Measurements from ENCODE around the gene AKAP1.
A peak's percentile ranks its signal among the peaks of the same experiment; 100 is the strongest.

The AKAP1 gene

GRCh38 chr17:57107498-57108101, 22.6 kb downstream of the AKAP1 start:
- no peak for DNase-seq

DNA sequence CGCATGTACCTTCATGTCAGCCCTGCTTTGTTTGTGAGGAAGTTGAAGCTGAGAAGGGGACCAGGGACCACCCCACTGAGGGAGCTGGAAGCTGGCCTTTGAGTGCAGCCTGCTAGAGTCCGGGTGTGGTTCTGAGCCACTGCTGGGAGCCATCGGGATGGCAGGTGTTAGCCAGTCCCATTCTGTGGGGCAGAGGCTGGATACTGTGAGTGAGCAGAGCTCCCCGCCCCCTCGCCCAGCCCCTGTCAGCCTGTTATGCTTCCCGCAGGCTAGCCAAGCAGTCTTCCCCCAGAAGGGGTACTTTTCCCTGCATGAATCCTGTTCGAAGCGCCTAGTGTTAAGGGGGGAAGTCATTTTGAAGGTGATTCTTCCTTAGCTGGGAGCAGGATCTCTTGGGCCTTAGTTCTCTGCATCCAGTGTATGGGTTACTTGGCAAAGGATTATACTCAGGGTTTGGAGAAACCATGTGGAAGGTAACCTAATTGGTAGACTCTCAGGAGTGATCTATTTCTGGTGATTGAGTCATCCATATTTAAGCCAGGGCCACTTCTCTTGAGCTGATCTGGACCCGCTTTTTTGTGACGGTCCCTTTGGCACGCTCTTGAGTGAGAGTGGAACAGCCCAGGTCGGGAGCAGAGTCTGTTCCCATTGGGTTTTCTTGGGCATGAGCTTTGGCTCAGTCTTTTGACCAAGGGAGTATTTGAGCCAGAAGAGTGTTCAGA, 23.8 kb downstream of the AKAP1 start:
- no peak for DNase-seq

- DNase-seq = no peak
These were observed 24.5 kb downstream of the AKAP1 start for GRCh38 chr17:57109393-57110151.

GRCh38 chr17:57110152-57110542, 25.1 kb downstream of the AKAP1 start:
- no peak for DNase-seq

GRCh38 chr17:57110579-57111325, 25.7 kb downstream of the AKAP1 start:
- no peak for DNase-seq

DNA sequence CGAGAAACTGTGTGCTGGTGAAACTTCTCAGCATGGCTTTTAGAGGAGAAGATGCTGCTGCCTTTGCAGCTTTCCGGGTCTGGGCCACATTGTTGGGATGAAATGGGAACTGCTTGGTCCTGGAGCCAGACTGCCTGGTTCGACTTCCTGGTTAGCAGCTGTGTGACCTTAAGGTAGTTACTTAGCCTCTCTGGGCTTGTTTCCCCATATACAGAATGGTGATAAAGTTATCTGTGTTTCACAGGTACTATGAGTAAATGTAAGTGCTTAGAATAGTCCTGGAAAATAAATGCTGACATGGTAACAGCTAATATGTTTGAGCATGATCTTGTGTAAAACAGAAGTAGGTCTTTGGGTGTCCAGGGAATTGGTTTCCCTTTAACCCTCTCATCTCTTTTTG, 26.3 kb downstream of the AKAP1 start:
- no peak for DNase-seq

- no peak for DNase-seq
These were observed 28.0 kb downstream of the AKAP1 start for GRCh38 chr17:57113011-57113410.

DNA sequence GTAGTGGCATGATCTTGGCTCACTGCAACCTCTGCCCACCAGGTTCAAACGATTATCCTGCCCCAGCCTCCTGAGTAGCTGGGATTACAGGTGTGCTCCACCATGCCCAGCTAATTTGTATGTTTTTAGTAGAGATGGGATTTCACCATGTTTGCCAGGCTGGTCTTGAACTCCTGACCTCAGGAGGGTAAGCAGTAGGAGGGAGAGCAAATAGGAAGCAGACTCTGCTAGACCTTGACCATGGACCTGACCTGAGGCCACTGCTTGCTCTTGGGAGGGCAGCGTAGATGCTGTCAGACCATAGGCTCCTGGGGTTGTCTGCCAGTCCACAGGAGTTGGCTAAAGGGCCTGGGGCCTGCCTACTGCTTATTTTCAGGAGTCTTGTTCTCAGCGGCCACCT, 28.6 kb downstream of the AKAP1 start:
- no peak for DNase-seq

GRCh38 chr17:57114085-57114673, 29.1 kb downstream of the AKAP1 start:
- DNase-seq = peak; percentile 10 to 30

- DNase-seq = no peak
These were observed 30.3 kb downstream of the AKAP1 start for GRCh38 chr17:57115377-57115776.

DNA sequence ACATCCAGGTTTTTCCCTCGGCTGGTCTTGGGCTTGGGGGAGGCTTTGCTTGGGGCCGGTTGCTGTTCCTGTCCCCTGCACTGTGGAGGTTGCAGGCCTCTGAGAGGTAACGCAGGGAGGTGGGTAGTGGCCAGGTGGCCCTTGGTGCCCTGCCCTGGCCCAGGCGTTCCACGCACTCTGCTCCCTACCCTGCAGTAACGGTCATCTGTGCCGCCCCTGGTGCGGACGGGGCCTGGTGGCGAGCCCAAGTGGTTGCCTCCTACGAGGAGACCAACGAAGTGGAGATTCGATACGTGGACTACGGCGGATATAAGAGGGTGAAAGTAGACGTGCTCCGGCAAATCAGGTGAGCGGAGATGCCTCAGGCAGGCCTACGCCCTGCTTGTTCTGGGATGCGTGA, 30.9 kb downstream of the AKAP1 start:
- DNase-seq = no peak

DNA sequence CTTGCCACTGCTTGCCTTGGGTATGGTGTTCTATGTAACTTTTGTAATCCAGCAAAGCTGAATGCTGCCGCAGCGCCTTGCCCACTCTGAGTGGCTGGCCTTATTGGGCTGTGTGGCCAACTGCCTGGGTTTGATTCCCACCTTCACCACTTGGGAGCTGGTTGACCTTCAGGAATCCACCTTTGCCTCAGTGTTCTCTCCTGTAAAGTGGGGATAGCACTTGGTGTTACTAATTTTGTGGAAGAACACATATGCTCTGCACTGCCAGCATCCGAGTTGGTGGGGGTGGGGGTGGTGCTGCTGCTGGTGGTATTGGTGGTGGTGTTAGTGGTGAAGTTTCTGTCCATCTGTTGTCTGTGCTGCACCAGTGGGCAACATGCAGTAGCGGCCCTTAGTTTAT, 32.8 kb downstream of the AKAP1 start:
- no peak for DNase-seq

DNA sequence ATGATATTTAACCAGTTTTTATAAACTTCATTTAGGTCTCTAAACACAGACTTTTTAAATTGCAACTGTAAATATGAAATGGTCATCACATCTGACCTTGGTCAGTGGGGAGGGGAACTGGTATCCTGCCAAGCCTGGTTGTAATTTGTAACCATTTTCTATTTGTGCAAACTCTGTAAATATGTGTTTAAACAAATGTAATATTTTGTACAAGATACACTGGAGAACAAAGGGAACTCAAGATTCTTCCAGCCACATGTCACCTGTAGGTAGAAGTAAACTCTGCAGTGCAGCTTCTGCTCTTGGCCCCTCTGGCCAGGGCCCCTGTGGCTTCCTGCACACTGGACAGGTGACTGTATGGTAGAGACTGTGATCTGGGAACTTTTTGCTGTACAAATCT, 35.8 kb downstream of the AKAP1 start:
- DNase-seq = no peak

- DNase-seq = peak; percentile 27 to 43
These were observed 36.4 kb downstream of the AKAP1 start for GRCh38 chr17:57121308-57122042.

- no peak for DNase-seq
These were observed 39.0 kb downstream of the AKAP1 start for GRCh38 chr17:57124053-57124452.

DNA sequence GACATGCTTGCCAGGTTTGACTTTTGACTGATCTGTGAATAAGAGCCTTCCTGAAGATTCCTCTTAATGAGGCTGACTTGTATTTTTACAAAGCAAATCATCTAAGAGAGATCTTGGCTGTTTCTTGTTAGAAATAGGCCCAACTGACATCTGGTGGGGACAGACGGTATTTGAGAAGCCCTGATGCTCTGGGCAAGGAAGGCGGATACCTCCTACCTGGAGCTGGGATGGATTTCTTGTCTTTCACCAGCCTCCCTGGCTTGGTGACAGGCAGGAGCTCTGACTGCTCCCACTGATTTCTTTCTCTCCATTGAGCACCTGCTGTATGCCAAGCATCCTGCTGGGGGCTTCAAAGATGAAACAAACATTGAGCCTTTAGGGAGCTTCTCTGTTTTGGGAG, 40.4 kb downstream of the AKAP1 start:
- DNase-seq = no peak

- no peak for DNase-seq
These were observed 40.8 kb downstream of the AKAP1 start for GRCh38 chr17:57125866-57126265.

GRCh38 chr17:57130708-57131461, 45.8 kb downstream of the AKAP1 start:
- peak; percentile 75 to 80 for DNase-seq

DNA sequence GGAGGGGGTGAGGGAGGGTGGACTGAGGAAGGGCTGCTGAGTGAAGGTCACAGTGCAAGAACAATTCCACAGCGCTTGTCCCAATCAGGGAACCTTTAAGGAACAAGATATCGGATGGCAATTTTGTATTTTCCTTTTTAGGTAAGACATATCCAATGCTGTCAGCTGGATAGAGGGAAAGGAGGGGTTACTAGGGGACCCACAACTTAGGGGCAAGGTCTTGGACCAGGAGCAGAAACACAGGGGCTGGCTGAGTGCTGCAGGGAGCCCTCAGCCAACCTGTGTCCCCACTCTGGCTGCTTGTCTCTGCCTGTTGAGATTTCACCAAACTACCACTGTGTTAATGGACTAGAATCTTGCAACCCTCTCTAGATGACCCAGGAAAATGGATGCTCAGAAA, 47.6 kb downstream of the AKAP1 start:
- DNase-seq = no peak

DNA sequence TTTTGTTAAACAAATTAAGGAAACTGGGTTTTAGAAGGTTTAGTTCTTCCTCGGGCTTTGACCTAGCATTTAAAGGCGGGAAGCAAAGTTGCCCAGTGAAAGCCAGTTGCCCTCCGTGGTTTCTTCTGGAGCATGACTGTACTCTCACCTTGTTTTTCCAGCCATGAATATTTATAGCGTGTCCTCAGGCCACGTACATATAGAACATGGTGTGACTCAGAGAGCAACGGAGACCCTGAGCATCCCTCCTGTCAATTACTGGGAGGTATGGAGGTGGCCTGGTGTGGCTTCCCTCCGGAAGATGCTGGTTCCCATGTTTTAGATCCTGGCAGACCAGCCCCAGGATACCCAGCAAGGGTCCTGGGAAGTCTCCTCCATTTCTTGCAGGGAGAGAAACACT, 48.4 kb downstream of the AKAP1 start:
- DNase-seq = no peak

GRCh38 chr17:57135026-57135788, 50.2 kb downstream of the AKAP1 start:
- DNase-seq = no peak

Data from AML-193 (cell line).